Measurements from ENCODE around the gene SINHCAF. TPM values are rescaled to one million over a fixed set of nuclear protein-coding genes. Genes with fewer than 3 reads are reported as not detected.

The SINHCAF gene
- total RNA-seq, 1 experiment from 2014 or later: 497 TPM

GRCh38 chr12:31318657-31319269 lies 7.2 kb downstream of the SINHCAF start:
- DNase-seq: no peak
- TF ChIP-seq CTCF (conservative IDR thresholded peaks at IDR 0.05): no peak
- Histone ChIP-seq H2BK20ac (ENCODE audit: low read depth, low read length, poor library complexity, severe bottlenecking) (no peak overlapping the region), H2BK15ac (ENCODE audit: low read depth, low read length) (no peak overlapping the region), H3K79me1 (ENCODE audit: insufficient read depth, low read depth, low read length, poor library complexity, severe bottlenecking) (no peaks in the 10 kb centered on the region), H2BK120ac (ENCODE audit: low read depth, low read length, poor library complexity, severe bottlenecking) (no peak overlapping the region), H4K20me1 (ENCODE audit: control insufficient read depth, insufficient read depth, insufficient read length) (peaks cover 2% of the 10 kb centered on the region), H4K8ac (replicated peaks; ENCODE audit: insufficient read length, low read depth, low read length) (no peak overlapping the region), H3K56ac (ENCODE audit: insufficient read length, low read depth, low read length) (no peak overlapping the region), H3K23me2 (ENCODE audit: insufficient read length, low read depth, low read length, poor library complexity, severe bottlenecking) (peaks cover 10% of the 10 kb centered on the region), H3K27me3 (ENCODE audit: insufficient read depth, low read length) (no peaks in the 10 kb centered on the region), H3K27ac (ENCODE audit: insufficient read length, low read depth, low read length) (no peak overlapping the region), H2AK5ac (ENCODE audit: insufficient read length, low read length) (no peak overlapping the region), H3K4me1 (ENCODE audit: insufficient read depth, low read length) (peaks cover 7% of the 10 kb centered on the region), H3K23ac (ENCODE audit: insufficient read length, low read depth, low read length) (no peak overlapping the region), H4K91ac (ENCODE audit: insufficient read length, low read depth, low read length) (no peak overlapping the region), H3K4me2 (ENCODE audit: insufficient read depth, insufficient read length, low read length) (no peak overlapping the region), H3K4ac (ENCODE audit: low read depth, low read length) (no peak overlapping the region), H2BK5ac (ENCODE audit: insufficient read length, low read length) (no peak overlapping the region), H2BK12ac (ENCODE audit: insufficient read length, low read depth, low read length) (no peak overlapping the region), H3T11ph (ENCODE audit: low read length) (no peak overlapping the region), H2AFZ (ENCODE audit: low read length) (no peak overlapping the region), H3K9me3 (ENCODE audit: control insufficient read depth, low read depth, low read length) (no peaks in the 10 kb centered on the region), H4K5ac (ENCODE audit: insufficient read length, low read depth, low read length) (no peak overlapping the region), H3K79me2 (ENCODE audit: insufficient read depth, low read length) (peaks cover 88% of the 10 kb centered on the region), H3K9ac (ENCODE audit: extremely low read depth, insufficient read length, low read length) (no peak overlapping the region), H3K18ac (ENCODE audit: insufficient read length, low read depth, low read length) (no peak overlapping the region), H3K14ac (ENCODE audit: insufficient read depth, low read length) (no peak overlapping the region)
- Mint-ChIP-seq H3K4me1 (peaks cover 85 to 86% of the 10 kb centered on the region in 2 experiments), H3K27ac (peak overlapping the region in 1 of 3 experiments; percentile 75; a peak in 2 of 7 replicates), H3K36me3 (ENCODE audit: insufficient read depth in 1 of 3, low read depth in 3 of 3) (peaks cover 13 to 19% (median 17%) of the 10 kb centered on the region in 3 experiments), H3K9me3 (peaks cover 0 to 2% of the 10 kb centered on the region in 2 experiments; a peak in 2 of 5 replicates), H3K4me3 (peak overlapping the region; percentile 2 to 36; a peak in 4 of 5 replicates), H3K27me3 (ENCODE audit: low read depth) (peaks cover 2% of the 10 kb centered on the region; the same call in 1 of the 2 replicates)
- no CpG with 5 or more reads among the region's 2 CpGs for WGBS (ENCODE audit: extremely low coverage, insufficient read length, low lambda C conversion rate)

Data from H9 (cell line).